Neuronal stem cell (in vitro differentiated cells): ENCODE results near the gene DPYSL5.

Experiments
- DNase-seq: peaks from one replicate; pipeline ENCODE4 v3.0.0-alpha.2; 2013; ENCODE audit warnings: low spot score
- H2AFZ ChIP-seq: one replicate; pipeline ENCODE4 v1.6.1; 2013; ENCODE audit warnings: mild to moderate bottlenecking, low read length, inconsistent platforms
- H2AK5ac ChIP-seq: 2 replicates; pipeline ENCODE4 v1.6.1; 2013; ENCODE audit warnings: low read depth, mild to moderate bottlenecking, inconsistent platforms, low read length, moderate library complexity, mixed read lengths
- H2BK120ac ChIP-seq: 2 replicates; pipeline ENCODE4 v1.6.1; 2013; ENCODE audit warnings: low read depth, mild to moderate bottlenecking, inconsistent platforms, low read length, moderate library complexity, mixed read lengths
- H2BK12ac ChIP-seq: one replicate; pipeline ENCODE4 v1.6.1; 2013; ENCODE audit warnings: low read length, inconsistent platforms
- H2BK15ac ChIP-seq: 2 replicates; pipeline ENCODE4 v1.6.1; 2013; ENCODE audit warnings: mild to moderate bottlenecking, low read length, inconsistent platforms, mixed read lengths
- H2BK5ac ChIP-seq: one replicate; pipeline ENCODE4 v1.6.1; 2013; ENCODE audit warnings: inconsistent platforms, mild to moderate bottlenecking, low read length, moderate library complexity
- H3K14ac ChIP-seq: one replicate; pipeline ENCODE4 v1.6.1; 2013; ENCODE audit warnings: low read length, inconsistent platforms
- H3K18ac ChIP-seq: 2 replicates; pipeline ENCODE4 v1.6.1; 2013; ENCODE audit warnings: low read length, inconsistent platforms
- H3K23ac ChIP-seq: 2 replicates; pipeline ENCODE4 v1.6.1; 2013; ENCODE audit warnings: low read depth, mild to moderate bottlenecking, mixed read lengths, low read length, inconsistent platforms; ENCODE audit not compliant: poor library complexity
- H3K27ac ChIP-seq: replicated peaks from 3 replicates; pipeline ENCODE4 v1.5.1; 2013; ENCODE audit warnings: low read length, inconsistent platforms
- H3K27me3 ChIP-seq, 3 experiments: 2 replicates each; pipeline ENCODE4 v1.6.1; 2013; ENCODE audit warnings: low read length in 3 of 3, mild to moderate bottlenecking in 2 of 3, inconsistent platforms in 1 of 3, low read depth in 1 of 3, mixed read lengths in 1 of 3, moderate library complexity in 1 of 3; ENCODE audit not compliant: control insufficient read depth in 3 of 3, insufficient read depth in 3 of 3
- H3K36me3 ChIP-seq, 2 donors: replicated peaks in 1 of 2; 2 replicates each; pipeline ENCODE4 v1.6.1; 2013; ENCODE audit warnings: low read length in 2 of 2; ENCODE audit not compliant: control insufficient read depth in 2 of 2, insufficient read depth in 2 of 2
- H3K4ac ChIP-seq: 2 replicates; pipeline ENCODE4 v1.6.1; 2013; ENCODE audit warnings: inconsistent platforms, mild to moderate bottlenecking, low read length, moderate library complexity
- H3K4me1 ChIP-seq, 2 donors: 1 replicate in 1 of 2; 2 replicates in 1 of 2; pipeline ENCODE4 v1.6.1; 2013; ENCODE audit warnings: low read length in 2 of 2, low read depth in 1 of 2; ENCODE audit not compliant: control insufficient read depth in 2 of 2, insufficient read depth in 1 of 2
- H3K4me2 ChIP-seq: one replicate; pipeline ENCODE4 v1.6.1; 2013; ENCODE audit warnings: mild to moderate bottlenecking, low read length, inconsistent platforms; ENCODE audit not compliant: insufficient read depth, poor library complexity, severe bottlenecking
- H3K4me3 ChIP-seq, 2 donors: 2 replicates each; pipeline ENCODE4 v1.5.1; 2013; ENCODE audit warnings: low read length in 2 of 2, mild to moderate bottlenecking in 2 of 2, inconsistent platforms in 1 of 2, moderate library complexity in 1 of 2
- H3K79me1 ChIP-seq: one replicate; pipeline ENCODE4 v1.6.1; 2013; ENCODE audit warnings: low read depth, mild to moderate bottlenecking, inconsistent platforms, low read length, moderate library complexity
- H3K9ac ChIP-seq: one replicate; pipeline ENCODE4 v1.6.1; 2013; ENCODE audit warnings: mild to moderate bottlenecking, low read depth, low read length, inconsistent platforms; ENCODE audit not compliant: poor library complexity
- H3K9me3 ChIP-seq, 2 donors: replicated peaks in 1 of 2; 2 replicates each; pipeline versions ENCODE3 to v1.6.1; 2013; ENCODE audit warnings: low read length in 2 of 2, mild to moderate bottlenecking in 2 of 2, inconsistent platforms in 1 of 2, low read depth in 1 of 2, mixed read lengths in 1 of 2, moderate library complexity in 1 of 2; ENCODE audit not compliant: control insufficient read depth in 2 of 2, insufficient read depth in 1 of 2
- H4K8ac ChIP-seq: one replicate; pipeline ENCODE4 v1.6.1; 2013; ENCODE audit warnings: low read depth, mild to moderate bottlenecking, inconsistent platforms, low read length, moderate library complexity
- H4K91ac ChIP-seq: one replicate; pipeline ENCODE4 v1.6.1; 2013; ENCODE audit warnings: low read length, low read depth, mild to moderate bottlenecking, inconsistent platforms; ENCODE audit not compliant: poor library complexity
- WGBS, 2 donors: extraction: QIAGEN DNeasy Blood & Tissue Kit; methylation state at CpG; one replicate each; pipeline ENCODE4 v1.1.7; 2013; ENCODE audit warnings: missing lambda C conversion rate in 2 of 2, mixed read lengths in 1 of 2; ENCODE audit not compliant: insufficient read length in 2 of 2, insufficient replicate concordance in 1 of 2; ENCODE audit errors: extremely low coverage in 2 of 2; 5-methylcytosine and 5-hydroxymethylcytosine counted together

The DPYSL5 gene

GRCh38 chr2:26974352-26974751, 126.4 kb downstream of the DPYSL5 start:
- Histone ChIP-seq H3K18ac (no peak overlapping the region), H2AK5ac (no peak overlapping the region), H3K27me3 (peaks cover 0 to 2% (median 0%) of the 10 kb centered on the region in 3 experiments), H3K23ac (no peak overlapping the region), H3K4me2 (no peak overlapping the region), H3K9ac (no peak overlapping the region), H3K14ac (no peak overlapping the region), H3K4me1 (peaks cover 0 to 7% of the 10 kb centered on the region in 2 donors), H2BK15ac (no peak overlapping the region), H4K91ac (no peak overlapping the region), H2BK12ac (no peak overlapping the region), H3K36me3 (no peaks in the 10 kb centered on the region), H3K27ac (no peak overlapping the region), H3K9me3 (no peaks in the 10 kb centered on the region), H4K8ac (no peak overlapping the region), H2AFZ (no peak overlapping the region), H2BK120ac (no peak overlapping the region), H2BK5ac (no peak overlapping the region), H3K79me1 (no peaks in the 10 kb centered on the region), H3K4me3 (no peak overlapping the region), H3K4ac (no peak overlapping the region)
- WGBS, 2 donors, result no CpG with 5 or more reads among the region's 5 CpGs
- no peak for DNase-seq

- no peaks in the 10 kb centered on the region for H3K27me3 ChIP-seq
- H2BK12ac ChIP-seq, result no peak overlapping the region
- no peak for DNase-seq
- H2BK5ac ChIP-seq, result no peak overlapping the region
- H3K18ac ChIP-seq, result no peak overlapping the region
- H3K4ac ChIP-seq, result no peak overlapping the region
- H2BK120ac ChIP-seq, result no peak overlapping the region
- H3K4me3 ChIP-seq, result no peak overlapping the region
- no peak overlapping the region for H3K9ac ChIP-seq
- H3K27ac ChIP-seq, result no peak overlapping the region
- WGBS, 2 donors, result no CpG with 5 or more reads among the region's 2 CpGs
- H3K9me3 ChIP-seq, result no peaks in the 10 kb centered on the region
- no peak overlapping the region for H4K91ac ChIP-seq
- H2BK15ac ChIP-seq, result no peak overlapping the region
- no peaks in the 10 kb centered on the region for H3K79me1 ChIP-seq
- H3K4me2 ChIP-seq, result no peak overlapping the region
- H3K36me3 ChIP-seq, result no peaks in the 10 kb centered on the region
- H3K23ac ChIP-seq, result no peak overlapping the region
- H3K4me1 ChIP-seq, result peaks cover 0 to 7% of the 10 kb centered on the region in 2 donors
- H4K8ac ChIP-seq, result no peak overlapping the region
- no peak overlapping the region for H3K14ac ChIP-seq
- no peak overlapping the region for H2AFZ ChIP-seq
- H2AK5ac ChIP-seq, result no peak overlapping the region
Observed at GRCh38 chr2:26975102-26975501, 127.2 kb downstream of the DPYSL5 start.

GRCh38 chr2:26975656-26976055, 127.7 kb downstream of the DPYSL5 start:
- Histone ChIP-seq H3K4me2 (no peak overlapping the region), H3K27me3 (no peaks in the 10 kb centered on the region), H3K18ac (no peak overlapping the region), H3K4ac (no peak overlapping the region), H3K27ac (no peak overlapping the region), H3K36me3 (no peaks in the 10 kb centered on the region), H2BK15ac (no peak overlapping the region), H4K91ac (no peak overlapping the region), H3K4me3 (no peak overlapping the region), H4K8ac (no peak overlapping the region), H2BK12ac (no peak overlapping the region), H3K9ac (no peak overlapping the region), H2AFZ (no peak overlapping the region), H3K79me1 (no peaks in the 10 kb centered on the region), H2AK5ac (no peak overlapping the region), H2BK120ac (no peak overlapping the region), H3K4me1 (peaks cover 0 to 7% of the 10 kb centered on the region in 2 donors), H3K9me3 (no peaks in the 10 kb centered on the region), H3K23ac (no peak overlapping the region), H3K14ac (no peak overlapping the region), H2BK5ac (no peak overlapping the region)
- no peak for DNase-seq
- no CpG with 5 or more reads among the region's 1 CpG for WGBS, 2 donors

- no peak for DNase-seq
Observed at GRCh38 chr2:26976237-26976636, 128.3 kb downstream of the DPYSL5 start.

More at GRCh38 chr2:26976237-26976636, 128.3 kb downstream of the DPYSL5 start:
- no peaks in the 10 kb centered on the region for H3K9me3 ChIP-seq
- no peak overlapping the region for H3K4me2 ChIP-seq
- no peaks in the 10 kb centered on the region for H3K27me3 ChIP-seq
- no peak overlapping the region for H3K4ac ChIP-seq
- no peak overlapping the region for H2BK12ac ChIP-seq
- no peak overlapping the region for H3K4me3 ChIP-seq
- H4K8ac ChIP-seq, result no peak overlapping the region
- H2BK5ac ChIP-seq, result no peak overlapping the region
- no peak overlapping the region for H3K23ac ChIP-seq
- H3K27ac ChIP-seq, result no peak overlapping the region
- H3K36me3 ChIP-seq, result no peaks in the 10 kb centered on the region
- H3K14ac ChIP-seq, result no peak overlapping the region
- no peak overlapping the region for H4K91ac ChIP-seq
- no peak overlapping the region for H3K18ac ChIP-seq
- no peak overlapping the region for H3K9ac ChIP-seq
- peaks cover 0 to 7% of the 10 kb centered on the region in 2 donors for H3K4me1 ChIP-seq
- H2AFZ ChIP-seq, result no peak overlapping the region
- H2AK5ac ChIP-seq, result no peak overlapping the region
- WGBS, 2 donors, result no CpG with 5 or more reads among the region's 5 CpGs
- H2BK120ac ChIP-seq, result no peak overlapping the region
- no peaks in the 10 kb centered on the region for H3K79me1 ChIP-seq
- no peak overlapping the region for H2BK15ac ChIP-seq
